ENCODE results near the gene RAP1GAP2.

The RAP1GAP2 gene

DNA sequence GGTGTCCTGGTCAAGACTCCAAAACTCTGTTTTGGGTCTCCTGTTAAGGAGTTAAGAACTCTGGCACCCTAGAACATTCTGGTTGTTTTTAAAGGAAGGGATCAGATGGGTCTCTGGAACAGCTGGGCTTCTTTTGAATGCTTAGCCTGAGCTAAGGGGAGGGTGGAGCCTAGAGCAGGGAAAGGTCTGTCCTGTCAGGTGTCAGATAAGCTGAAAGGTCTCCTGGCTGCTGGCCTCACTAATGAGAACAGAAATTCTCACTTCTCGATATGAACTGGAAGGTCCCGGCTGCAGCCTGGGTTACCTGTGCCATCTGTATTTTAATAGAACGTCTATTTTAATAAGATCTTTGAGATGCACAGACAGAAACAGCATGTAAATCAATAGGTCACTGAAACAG, 69.0 kb downstream of the RAP1GAP2 start:
- no peaks in the 10 kb centered on the region for H3F3A ChIP-seq (ENCODE audit: control insufficient read depth, insufficient read depth)
- no peaks in the 10 kb centered on the region for H4K20me1 ChIP-seq (ENCODE audit: control insufficient read depth, insufficient read depth, low read depth, low read length)
- no peaks in the 10 kb centered on the region for H3K27me3 ChIP-seq (ENCODE audit: control insufficient read depth, low read length)
- no peaks in the 10 kb centered on the region for H3K36me3 ChIP-seq (ENCODE audit: control insufficient read depth, low read length)
- no peaks in the 10 kb centered on the region for H3K9me2 ChIP-seq (replicated peaks; ENCODE audit: control insufficient read depth, low read length)
- no peak overlapping the region for H3K4me3 ChIP-seq (ENCODE audit: low read length)
- H3K4me2 ChIP-seq (ENCODE audit: low read length) = no peak overlapping the region
- no peak overlapping the region for H3K27ac ChIP-seq (ENCODE audit: low read depth, low read length)
- peaks cover 30% of the 10 kb centered on the region for H3K79me2 ChIP-seq (ENCODE audit: control insufficient read depth, low read length)
- TF ChIP-seq CTCF (IDR thresholded peaks at IDR 0.05; ENCODE audit: low read depth, low read length, poor library complexity, severe bottlenecking) = no peak
- no peak for TF ChIP-seq EZH2phosphoT487 (IDR thresholded peaks at IDR 0.05; ENCODE audit: borderline replicate concordance, low read length)
- H3K9me3 ChIP-seq (ENCODE audit: control insufficient read depth, insufficient read depth, low read length) = no peaks in the 10 kb centered on the region
- H3K4me1 ChIP-seq (ENCODE audit: control insufficient read depth, low read length) = no peaks in the 10 kb centered on the region

- H3K4me1 ChIP-seq (ENCODE audit: control insufficient read depth, low read length) = peaks cover 5% of the 10 kb centered on the region
- no peaks in the 10 kb centered on the region for H3K27me3 ChIP-seq (ENCODE audit: control insufficient read depth, low read length)
- H3K4me2 ChIP-seq (ENCODE audit: low read length) = no peak overlapping the region
- no peaks in the 10 kb centered on the region for H3F3A ChIP-seq (ENCODE audit: control insufficient read depth, insufficient read depth)
- TF ChIP-seq CTCF (IDR thresholded peaks at IDR 0.05; ENCODE audit: low read depth, low read length, poor library complexity, severe bottlenecking) (no peak), EZH2phosphoT487 (IDR thresholded peaks at IDR 0.05; ENCODE audit: borderline replicate concordance, low read length) (no peak)
- no peaks in the 10 kb centered on the region for H4K20me1 ChIP-seq (ENCODE audit: control insufficient read depth, insufficient read depth, low read depth, low read length)
- no peaks in the 10 kb centered on the region for H3K9me3 ChIP-seq (ENCODE audit: control insufficient read depth, insufficient read depth, low read length)
- H3K79me2 ChIP-seq (ENCODE audit: control insufficient read depth, low read length) = peaks cover 22% of the 10 kb centered on the region
- H3K36me3 ChIP-seq (ENCODE audit: control insufficient read depth, low read length) = no peaks in the 10 kb centered on the region
- no peak overlapping the region for H3K27ac ChIP-seq (ENCODE audit: low read depth, low read length)
- no peaks in the 10 kb centered on the region for H3K9me2 ChIP-seq (replicated peaks; ENCODE audit: control insufficient read depth, low read length)
- H3K4me3 ChIP-seq (ENCODE audit: low read length) = no peak overlapping the region
Measured at GRCh38 chr17:2867441-2868424, 71.5 kb downstream of the RAP1GAP2 start.

DNA sequence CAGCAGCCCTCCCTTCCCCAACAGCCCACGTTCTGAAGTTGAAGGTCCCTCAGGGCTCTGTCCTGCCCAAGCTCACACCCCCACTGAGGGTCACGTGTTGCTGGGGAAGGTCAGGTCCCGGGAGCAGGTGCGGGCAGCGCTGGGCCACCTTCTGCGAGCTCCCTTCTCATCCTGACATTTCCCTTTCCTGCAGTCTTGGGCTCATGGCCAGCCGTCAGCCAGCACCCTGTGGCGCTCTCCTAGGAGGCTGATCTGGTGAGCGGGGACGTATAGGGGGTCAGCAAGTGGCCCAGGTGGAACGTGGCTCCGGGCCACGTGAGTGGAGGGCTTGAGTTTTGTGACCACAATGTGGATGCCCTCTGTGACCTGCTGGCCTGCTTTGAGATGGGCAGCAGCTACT, 73.4 kb downstream of the RAP1GAP2 start:
- Histone ChIP-seq H3K9me3 (ENCODE audit: control insufficient read depth, insufficient read depth, low read length) (no peaks in the 10 kb centered on the region), H3K4me3 (ENCODE audit: low read length) (no peak overlapping the region), H3K36me3 (ENCODE audit: control insufficient read depth, low read length) (no peaks in the 10 kb centered on the region), H3K9me2 (replicated peaks; ENCODE audit: control insufficient read depth, low read length) (no peaks in the 10 kb centered on the region), H3F3A (ENCODE audit: control insufficient read depth, insufficient read depth) (no peaks in the 10 kb centered on the region), H4K20me1 (ENCODE audit: control insufficient read depth, insufficient read depth, low read depth, low read length) (no peaks in the 10 kb centered on the region), H3K79me2 (ENCODE audit: control insufficient read depth, low read length) (peaks cover 21% of the 10 kb centered on the region), H3K27me3 (ENCODE audit: control insufficient read depth, low read length) (no peaks in the 10 kb centered on the region), H3K4me1 (ENCODE audit: control insufficient read depth, low read length) (peaks cover 9% of the 10 kb centered on the region), H3K4me2 (ENCODE audit: low read length) (no peak overlapping the region), H3K27ac (ENCODE audit: low read depth, low read length) (no peak overlapping the region)
- no peak for TF ChIP-seq CTCF (IDR thresholded peaks at IDR 0.05; ENCODE audit: low read depth, low read length, poor library complexity, severe bottlenecking)
- no peak for TF ChIP-seq EZH2phosphoT487 (IDR thresholded peaks at IDR 0.05; ENCODE audit: borderline replicate concordance, low read length)

Measured in DOHH2 (cell line).